GM12801 (cell line): ENCODE results near the gene KCNJ15.

Source experiments
- CTCF ChIP-seq: IDR thresholded peaks from one replicate; pipeline ENCODE4 v1.5.1; 2011; ENCODE audit warnings: control low read depth; ENCODE audit not compliant: insufficient read length; ENCODE audit errors: extremely low read depth

Gene KCNJ15

GRCh38 chr21:38223893-38224540 is 32.8 kb upstream of the KCNJ15 start:
- no peak for TF ChIP-seq CTCF

GRCh38 chr21:38227401-38227800 is 29.4 kb upstream of the KCNJ15 start:
- TF ChIP-seq CTCF, result no peak

- no peak for TF ChIP-seq CTCF
Observed at GRCh38 chr21:38228115-38228514, 28.7 kb upstream of the KCNJ15 start.

GRCh38 chr21:38228537-38228936 is 28.3 kb upstream of the KCNJ15 start:
- TF ChIP-seq CTCF, result no peak

- TF ChIP-seq CTCF, result no peak
Observed at GRCh38 chr21:38229260-38229877, 27.4 kb upstream of the KCNJ15 start.

- TF ChIP-seq CTCF, result no peak
Observed at GRCh38 chr21:38234395-38235142, 22.2 kb upstream of the KCNJ15 start.

GRCh38 chr21:38236232-38236631 is 20.6 kb upstream of the KCNJ15 start:
- no peak for TF ChIP-seq CTCF
